HFFc6 (cell line): Measurements from ENCODE around the gene LZTR1. TPM values are rescaled to one million over a fixed set of nuclear protein-coding genes. Genes with fewer than 3 reads are reported as not detected.
"Not testable (repeated sequence)": the region's sequence is repeated elsewhere in the genome, so short reads cannot be mapped to it uniquely, and the experiment has no call there.

Experiments used
- DNase-seq: peaks from one replicate; pipeline ENCODE4 v3.0.0-alpha.2; 2018
- H3K27ac Mint-ChIP-seq: 2 replicates; pipeline ENCODE4 v1.8.0; 2020; ENCODE audit warnings: mild to moderate bottlenecking, mixed read lengths
- H3K27me3 Mint-ChIP-seq: 2 replicates; pipeline ENCODE4 v1.8.0; 2021; ENCODE audit warnings: mild to moderate bottlenecking, moderate library complexity, mixed read lengths; ENCODE audit not compliant: insufficient read depth
- H3K36me3 Mint-ChIP-seq: 2 replicates; pipeline ENCODE4 v1.8.0; 2021; ENCODE audit warnings: low read depth, mixed read lengths
- H3K4me1 Mint-ChIP-seq: 2 replicates; pipeline ENCODE4 v1.8.0; 2020; ENCODE audit warnings: low read depth, mixed read lengths
- H3K4me3 Mint-ChIP-seq: 2 replicates; pipeline ENCODE4 v1.8.0; 2020; ENCODE audit warnings: mild to moderate bottlenecking, moderate library complexity, mixed read lengths
- H3K9me3 Mint-ChIP-seq: 2 replicates; pipeline ENCODE4 v1.8.0; 2020; ENCODE audit warnings: mild to moderate bottlenecking, mixed read lengths
- CTCF ChIP-seq: fragments of 200-600 bp; sonication (generic); IDR thresholded peaks from 2 replicates; pipeline ENCODE4 v1.5.0; 2021; ENCODE audit warnings: antibody characterized with exemption, mild to moderate bottlenecking
- total RNA-seq, 6 experiments: library from RNA; stranded (reverse); fragmentation: NEBNext Ultra II Directional; extraction: Animal tissue kit (Norgen Biotek cat#: 25700); gene quantifications; 2 replicates in 1 of 6; 3 replicates in 5 of 6; pipeline ENCODE4 v1.2.3, GENCODE V29; 2021

LZTR1 gene
- total RNA-seq, 6 experiments from 2014 or later = 50.6 to 64.0 (median 57.2) TPM

GRCh38 chr22:21032037-21032867, 50.2 kb downstream of the LZTR1 start, which contains the start of gene SLC7A4:
Gene SLC7A4, minus strand, starts transcription at chr22:21032561. Its CDS starts 749 bp downstream, at chr22:21031812.
- no peaks in the 10 kb centered on the region for H3K36me3 Mint-ChIP-seq
- no peak for TF ChIP-seq CTCF
- H3K9me3 Mint-ChIP-seq = no peaks in the 10 kb centered on the region
- H3K4me3 Mint-ChIP-seq = no peak within 1 kb of the TSS
- peaks cover 8% of the 10 kb centered on the region for H3K4me1 Mint-ChIP-seq
- peaks cover 11% of the 10 kb centered on the region for H3K27me3 Mint-ChIP-seq
- no peak for DNase-seq
- H3K27ac Mint-ChIP-seq = no peak within 1 kb of the TSS

- no peaks in the 10 kb centered on the region for H3K36me3 Mint-ChIP-seq
- H3K27me3 Mint-ChIP-seq = peaks cover 11% of the 10 kb centered on the region
- TF ChIP-seq CTCF = no peak
- DNase-seq = no peak
- no peak overlapping the region for H3K4me3 Mint-ChIP-seq
- H3K27ac Mint-ChIP-seq = no peak overlapping the region
- no peaks in the 10 kb centered on the region for H3K9me3 Mint-ChIP-seq
- peaks cover 11% of the 10 kb centered on the region for H3K4me1 Mint-ChIP-seq
These were observed 51.0 kb downstream of the LZTR1 start for GRCh38 chr22:21032868-21033688.

DNA sequence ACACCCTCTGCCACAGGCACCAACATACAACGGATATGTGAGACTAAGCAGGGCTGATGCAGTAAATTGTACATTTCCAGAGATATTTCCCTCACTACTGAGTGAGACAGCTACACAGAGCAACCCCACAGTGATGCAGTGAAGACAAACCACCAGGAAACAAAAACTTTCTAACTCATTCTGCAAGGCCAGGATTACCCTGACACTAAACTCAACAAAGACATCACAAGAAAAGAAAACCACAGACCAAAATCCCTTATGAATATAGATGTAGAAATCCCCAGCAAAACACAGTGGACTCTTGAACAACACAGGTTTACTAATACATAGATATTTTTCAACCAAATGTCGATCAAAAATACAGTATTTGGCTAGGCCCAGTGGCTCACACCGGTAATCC, 51.8 kb downstream of the LZTR1 start:
- Mint-ChIP-seq H3K27me3 (peaks cover 11% of the 10 kb centered on the region), H3K4me1 (peaks cover 19% of the 10 kb centered on the region), H3K27ac (no peak overlapping the region), H3K9me3 (no peaks in the 10 kb centered on the region), H3K36me3 (no peaks in the 10 kb centered on the region), H3K4me3 (no peak overlapping the region)
- no peak for DNase-seq
- TF ChIP-seq CTCF = no peak

- Mint-ChIP-seq H3K36me3 (no peaks in the 10 kb centered on the region), H3K4me3 (no peak overlapping the region), H3K9me3 (no peaks in the 10 kb centered on the region), H3K27ac (no peak overlapping the region), H3K27me3 (peaks cover 7% of the 10 kb centered on the region), H3K4me1 (peaks cover 25% of the 10 kb centered on the region)
- no peak for DNase-seq
- TF ChIP-seq CTCF = no peak
These were observed 52.9 kb downstream of the LZTR1 start for GRCh38 chr22:21034989-21035388.

GRCh38 chr22:21038405-21038804, 56.3 kb downstream of the LZTR1 start:
- Mint-ChIP-seq H3K27ac (peak overlapping the region; percentile 88), H3K9me3 (no peaks in the 10 kb centered on the region), H3K4me1 (peaks cover 48% of the 10 kb centered on the region), H3K4me3 (peak overlapping the region; percentile 65), H3K36me3 (no peaks in the 10 kb centered on the region), H3K27me3 (peaks cover 1% of the 10 kb centered on the region)
- DNase-seq = peak; percentile 11
- no peak for TF ChIP-seq CTCF

DNA sequence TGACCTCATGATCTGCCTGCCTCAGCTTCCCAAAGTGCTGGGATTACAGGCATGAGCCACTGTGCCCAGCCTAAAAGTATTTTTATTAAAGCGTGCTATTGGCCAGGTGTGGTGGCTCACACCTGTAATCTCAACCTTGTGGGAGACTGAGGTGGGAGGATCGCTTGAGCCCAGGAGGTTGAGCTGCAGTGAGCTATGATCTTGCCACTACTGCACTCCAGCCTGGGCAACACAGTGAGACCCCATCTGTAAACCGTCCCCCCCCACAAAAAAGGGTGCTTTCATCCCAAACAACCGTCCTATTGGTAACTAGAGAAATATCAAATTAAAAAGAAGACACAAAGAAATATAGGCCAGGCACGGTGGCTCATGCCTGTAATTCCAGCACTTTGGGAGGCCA, 57.1 kb downstream of the LZTR1 start:
- peaks cover 55% of the 10 kb centered on the region for H3K4me1 Mint-ChIP-seq
- H3K4me3 Mint-ChIP-seq, H3K27me3 Mint-ChIP-seq, H3K9me3 Mint-ChIP-seq, H3K36me3 Mint-ChIP-seq, DNase-seq, H3K27ac Mint-ChIP-seq: not testable (repeated sequence)
